Activated B cell treated with CpG ODN at 0.5 μM for 24 hours (primary cell): Measurements from ENCODE around the gene GTF2F2. TPM values are rescaled to one million over a fixed set of nuclear protein-coding genes. Genes with fewer than 3 reads are reported as not detected.
"Not testable (repeated sequence)": the region's sequence is repeated elsewhere in the genome, so short reads cannot be mapped to it uniquely, and the experiment has no call there.

Experiments used
- ATAC-seq: fragments of 200-7000 bp; cut with Tn5 transposase; one replicate; pipeline ENCODE4 v1.10.0; 2021; ENCODE audit warnings: low read depth, mild to moderate bottlenecking, moderate library complexity
- CTCF ChIA-PET: fragments of 350-600 bp; sonication (Branson Sonifier 250); formaldehyde crosslinking; loops from one replicate; lab custom pipeline; 2021; ENCODE audit warnings: antibody characterized with exemption; lab: Charles Lee
- POLR2A ChIA-PET: fragments of 350-600 bp; sonication (Branson Sonifier 250); formaldehyde crosslinking; loops from one replicate; lab custom pipeline; 2021; ENCODE audit warnings: antibody characterized with exemption; lab: Charles Lee
- DNase-seq: peaks from one replicate; pipeline ENCODE4 v3.0.0; 2022
- H3K27ac Mint-ChIP-seq: one replicate; pipeline ENCODE4 v1.8.0; 2020; ENCODE audit warnings: mixed read lengths
- H3K27me3 Mint-ChIP-seq: one replicate; pipeline ENCODE4 v1.8.0; 2021; ENCODE audit warnings: mixed read lengths
- H3K36me3 Mint-ChIP-seq: one replicate; pipeline ENCODE4 v1.8.0; 2021; ENCODE audit warnings: low read depth, mixed read lengths
- H3K4me1 Mint-ChIP-seq: one replicate; pipeline ENCODE4 v1.8.0; 2021; ENCODE audit warnings: mixed read lengths
- H3K4me3 Mint-ChIP-seq: one replicate; pipeline ENCODE4 v1.8.0; 2020; ENCODE audit warnings: mild to moderate bottlenecking, mixed read lengths
- H3K9me3 Mint-ChIP-seq: one replicate; pipeline ENCODE4 v1.8.0; 2020; ENCODE audit warnings: mixed read lengths
- CTCF ChIP-seq: fragments of 200-600 bp; IDR thresholded peaks from one replicate; pipeline ENCODE4 v1.8.0; 2022; ENCODE audit warnings: antibody characterized with exemption, mild to moderate bottlenecking
- intact Hi-C: fragments of 100-400 bp; cut with micrococcal nuclease; formaldehyde crosslinking; loops from one replicate; pipeline ENCODE4 v1.15.1; 2024
- total RNA-seq: library from RNA; stranded (reverse); gene quantifications from 2 replicates; pipeline ENCODE4 v1.2.3, GENCODE V29; 2022

GTF2F2 gene
- total RNA-seq, 1 donor from 2014 or later, result 19.8 TPM

GRCh38 chr13:45185286-45185685, 65.0 kb downstream of the GTF2F2 start:
- no peak for TF ChIP-seq CTCF
- DNase-seq (no peak), ATAC-seq (no peak)
- Mint-ChIP-seq H3K36me3 (peaks cover 43% of the 10 kb centered on the region), H3K4me1 (peaks cover 27% of the 10 kb centered on the region), H3K27ac (no peak overlapping the region), H3K27me3 (no peaks in the 10 kb centered on the region), H3K9me3 (peaks cover 6% of the 10 kb centered on the region), H3K4me3 (no peak overlapping the region)
- CTCF ChIA-PET, result no interaction called here
- intact Hi-C loops, result no loop called here
- POLR2A ChIA-PET, result no interaction called here

DNA sequence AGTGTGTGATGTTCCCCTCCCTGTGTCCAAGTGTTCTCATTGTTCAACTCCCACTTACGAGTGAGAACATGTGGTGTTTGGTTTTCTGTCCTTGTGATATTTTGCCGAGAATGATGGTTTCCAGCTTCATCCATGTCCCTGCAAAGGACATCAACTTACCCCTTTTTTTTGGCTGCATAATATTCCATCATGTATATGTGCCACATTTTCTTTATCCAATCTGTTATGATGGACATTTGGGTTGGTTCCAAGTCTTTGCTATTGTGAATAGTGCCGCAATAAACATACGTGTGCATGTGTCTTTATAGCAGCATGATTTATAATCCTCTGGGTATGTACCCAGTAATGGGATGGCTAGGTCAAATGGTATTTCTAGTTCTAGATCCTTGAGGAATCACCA, 68.8 kb downstream of the GTF2F2 start:
- H3K4me1 Mint-ChIP-seq, result peaks cover 13% of the 10 kb centered on the region
- H3K4me3 Mint-ChIP-seq, POLR2A ChIA-PET, CTCF ChIA-PET, H3K27me3 Mint-ChIP-seq, ATAC-seq, DNase-seq, H3K27ac Mint-ChIP-seq, intact Hi-C loops, H3K9me3 Mint-ChIP-seq: not testable (repeated sequence)
- peaks cover 24% of the 10 kb centered on the region for H3K36me3 Mint-ChIP-seq

- ATAC-seq, DNase-seq, H3K27ac Mint-ChIP-seq, H3K9me3 Mint-ChIP-seq, H3K27me3 Mint-ChIP-seq, POLR2A ChIA-PET, H3K4me3 Mint-ChIP-seq, CTCF ChIA-PET, intact Hi-C loops: not testable (repeated sequence)
- H3K4me1 Mint-ChIP-seq, result peaks cover 11% of the 10 kb centered on the region
- peaks cover 22% of the 10 kb centered on the region for H3K36me3 Mint-ChIP-seq
Measured at GRCh38 chr13:45189511-45189910, 69.2 kb downstream of the GTF2F2 start.

- TF ChIP-seq CTCF, result no peak
- intact Hi-C loops, result no loop called here
- ChIA-PET POLR2A (no interaction called here), CTCF (no interaction called here)
- DNase-seq (no peak), ATAC-seq (no peak)
- Mint-ChIP-seq H3K27ac (no peak overlapping the region), H3K36me3 (peaks cover 22% of the 10 kb centered on the region), H3K9me3 (peaks cover 6% of the 10 kb centered on the region), H3K27me3 (no peaks in the 10 kb centered on the region), H3K4me1 (peaks cover 15% of the 10 kb centered on the region), H3K4me3 (no peak overlapping the region)
Measured at GRCh38 chr13:45191874-45192273, 71.6 kb downstream of the GTF2F2 start.

DNA sequence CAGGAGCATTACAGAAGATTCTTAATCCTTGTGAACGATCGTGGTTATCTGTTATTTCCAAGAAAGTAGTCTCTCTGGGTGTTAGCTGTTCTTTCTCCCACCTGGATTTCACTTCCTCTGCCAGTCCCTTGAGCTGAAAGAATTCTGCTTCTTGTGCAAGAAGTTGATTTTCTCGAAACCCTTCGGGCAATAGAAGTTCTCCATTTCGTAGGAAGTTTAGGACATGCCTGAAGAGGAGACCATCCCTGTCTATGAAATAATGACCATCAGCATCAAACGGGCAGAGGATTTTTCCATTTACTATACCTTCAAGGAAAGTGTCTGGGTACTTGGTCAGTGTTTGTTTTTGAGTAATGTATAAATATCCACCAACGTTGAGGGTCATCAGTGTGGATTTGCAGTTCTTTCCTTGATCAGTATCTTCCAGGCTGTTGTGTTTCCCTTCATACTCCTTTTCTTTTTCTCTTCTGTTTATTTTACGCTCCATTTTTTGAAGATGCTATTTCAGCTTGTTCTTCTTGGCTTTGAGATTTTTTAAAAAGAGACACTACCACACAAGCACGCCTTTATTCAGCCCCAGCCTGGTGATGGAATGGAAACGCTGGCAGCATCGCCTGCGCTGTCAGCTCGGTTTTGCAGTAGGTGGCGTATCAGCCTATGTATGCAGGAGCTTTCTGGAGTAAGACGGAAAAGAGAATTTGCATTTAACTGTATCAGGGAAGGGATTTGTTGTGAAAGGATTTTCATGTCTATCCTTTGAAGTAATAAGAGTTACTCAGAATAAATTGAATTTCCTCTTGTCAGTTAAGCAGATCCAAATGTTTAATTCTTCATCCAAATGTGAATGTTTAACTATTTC, 74.0 kb downstream of the GTF2F2 start:
- H3K36me3 Mint-ChIP-seq, result peaks cover 14% of the 10 kb centered on the region
- H3K4me3 Mint-ChIP-seq, result no peak overlapping the region
- H3K4me1 Mint-ChIP-seq, result peaks cover 18% of the 10 kb centered on the region
- H3K27ac Mint-ChIP-seq, result no peak overlapping the region
- intact Hi-C loops, result no loop called here
- H3K27me3 Mint-ChIP-seq, result no peaks in the 10 kb centered on the region
- H3K9me3 Mint-ChIP-seq, result no peaks in the 10 kb centered on the region
- ATAC-seq (no peak), DNase-seq (no peak)
- ChIA-PET CTCF (no interaction called here), POLR2A (no interaction called here)
- no peak for TF ChIP-seq CTCF

- ChIA-PET CTCF (no interaction called here), POLR2A (no interaction called here)
- no peak overlapping the region for H3K4me3 Mint-ChIP-seq
- H3K36me3 Mint-ChIP-seq, result peaks cover 17% of the 10 kb centered on the region
- no peaks in the 10 kb centered on the region for H3K9me3 Mint-ChIP-seq
- DNase-seq (no peak), ATAC-seq (no peak)
- intact Hi-C loops, result no loop called here
- peaks cover 21% of the 10 kb centered on the region for H3K4me1 Mint-ChIP-seq
- H3K27ac Mint-ChIP-seq, result no peak overlapping the region
- H3K27me3 Mint-ChIP-seq, result no peaks in the 10 kb centered on the region
- no peak for TF ChIP-seq CTCF
Measured at GRCh38 chr13:45195421-45195820, 75.1 kb downstream of the GTF2F2 start.
